AG04450 (cell line): ENCODE data around the gene SAV1. TPM values are rescaled to one million over a fixed set of nuclear protein-coding genes. Genes with fewer than 3 reads are reported as not detected.

Source experiments
- CTCF ChIA-PET: fragments of 300-600, 350-600 bp; formaldehyde crosslinking; extraction: SDS; loops from one replicate; lab custom pipeline; 2022; ENCODE audit warnings: antibody characterized with exemption, inconsistent platforms; lab: Charles Lee
- POLR2A ChIA-PET: fragments of 350-600 bp; formaldehyde crosslinking; extraction: SDS; loops from one replicate; lab custom pipeline; 2021; ENCODE audit warnings: antibody characterized with exemption, inconsistent platforms; lab: Yijun Ruan, JAX
- DNase-seq: peaks from one replicate; pipeline ENCODE4 v3.0.0-alpha.2; 2011; ENCODE audit warnings: low read depth, low spot score
- H3K27ac ChIP-seq: one replicate; pipeline ENCODE4 v1.5.1; 2012; ENCODE audit warnings: low read depth, low read length, control low read depth
- H3K27me3 ChIP-seq: one replicate; pipeline ENCODE4 v1.6.0; 2012; ENCODE audit warnings: low read length; ENCODE audit not compliant: control insufficient read depth, insufficient read depth
- H3K4me3 ChIP-seq: 2 replicates; pipeline ENCODE4 v1.5.1; 2011; ENCODE audit warnings: mild to moderate bottlenecking, low read depth, low read length, control low read depth
- H3K9me3 ChIP-seq: 2 replicates; pipeline ENCODE4 v1.5.1; 2012; ENCODE audit warnings: low read length; ENCODE audit not compliant: control insufficient read depth, insufficient read depth
- polyA plus RNA-seq: library from polyadenylated mRNA; depleted of rRNA; stranded (reverse); fragments of >200 nt; gene quantifications from 2 replicates; pipeline ENCODE4 v1.2.3, GENCODE V29; 2011
- TF ChIP-seq, protein P1 (sequence below): IDR thresholded peaks from 2 replicates; pipeline ENCODE4 v1.5.1; 2011; ENCODE audit warnings: low read depth, low read length, control low read depth, inconsistent platforms

SAV1 gene
- polyA plus RNA-seq, 1 experiment, result 33.8 TPM

DNA sequence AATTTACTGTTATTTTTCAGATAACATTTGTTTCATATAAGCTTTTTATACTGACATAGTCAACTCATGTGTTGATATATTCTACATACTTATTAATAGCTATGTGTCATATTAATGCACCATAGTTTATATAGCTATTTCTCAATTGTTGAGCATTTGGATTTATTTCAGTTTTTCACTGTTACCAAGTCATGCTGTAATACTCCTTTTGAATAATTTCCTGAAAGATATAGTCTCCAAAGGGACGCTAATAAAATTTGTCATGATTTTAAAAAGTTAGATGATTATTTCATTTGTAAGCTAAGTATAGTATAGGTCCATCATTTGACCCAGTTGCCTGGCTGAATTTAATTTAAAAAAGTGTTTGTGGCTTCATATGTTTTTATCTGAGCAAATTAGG is 60.3 kb downstream of the SAV1 start:
- no peak for DNase-seq
- H3K9me3 ChIP-seq, result no peaks in the 10 kb centered on the region
- CTCF ChIA-PET, result interaction anchor here (1.0 to 1.9 kb wide), 4 partner anchors 12 to 170 kb away, joined by 3 to 8 read pairs (median 5); no protein-coding TSS in a partner anchor
- POLR2A ChIA-PET, result no interaction called here
- H3K27me3 ChIP-seq, result no peaks in the 10 kb centered on the region
- TF ChIP-seq, protein P1, sequence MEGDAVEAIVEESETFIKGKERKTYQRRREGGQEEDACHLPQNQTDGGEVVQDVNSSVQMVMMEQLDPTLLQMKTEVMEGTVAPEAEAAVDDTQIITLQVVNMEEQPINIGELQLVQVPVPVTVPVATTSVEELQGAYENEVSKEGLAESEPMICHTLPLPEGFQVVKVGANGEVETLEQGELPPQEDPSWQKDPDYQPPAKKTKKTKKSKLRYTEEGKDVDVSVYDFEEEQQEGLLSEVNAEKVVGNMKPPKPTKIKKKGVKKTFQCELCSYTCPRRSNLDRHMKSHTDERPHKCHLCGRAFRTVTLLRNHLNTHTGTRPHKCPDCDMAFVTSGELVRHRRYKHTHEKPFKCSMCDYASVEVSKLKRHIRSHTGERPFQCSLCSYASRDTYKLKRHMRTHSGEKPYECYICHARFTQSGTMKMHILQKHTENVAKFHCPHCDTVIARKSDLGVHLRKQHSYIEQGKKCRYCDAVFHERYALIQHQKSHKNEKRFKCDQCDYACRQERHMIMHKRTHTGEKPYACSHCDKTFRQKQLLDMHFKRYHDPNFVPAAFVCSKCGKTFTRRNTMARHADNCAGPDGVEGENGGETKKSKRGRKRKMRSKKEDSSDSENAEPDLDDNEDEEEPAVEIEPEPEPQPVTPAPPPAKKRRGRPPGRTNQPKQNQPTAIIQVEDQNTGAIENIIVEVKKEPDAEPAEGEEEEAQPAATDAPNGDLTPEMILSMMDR, result no peak
- no peak overlapping the region for H3K27ac ChIP-seq
- no peak overlapping the region for H3K4me3 ChIP-seq

- no peaks in the 10 kb centered on the region for H3K9me3 ChIP-seq
- POLR2A ChIA-PET, result no interaction called here
- H3K27me3 ChIP-seq, result no peaks in the 10 kb centered on the region
- no peak overlapping the region for H3K4me3 ChIP-seq
- no peak for DNase-seq
- CTCF ChIA-PET, result interaction anchor here (1.0 to 1.9 kb wide), 5 partner anchors 11 to 171 kb away, joined by 3 to 8 read pairs (median 5); no protein-coding TSS in a partner anchor
- H3K27ac ChIP-seq, result no peak overlapping the region
- TF ChIP-seq, protein P1, result no peak
Observed at GRCh38 chr14:50607181-50607580, 60.9 kb downstream of the SAV1 start.

DNA sequence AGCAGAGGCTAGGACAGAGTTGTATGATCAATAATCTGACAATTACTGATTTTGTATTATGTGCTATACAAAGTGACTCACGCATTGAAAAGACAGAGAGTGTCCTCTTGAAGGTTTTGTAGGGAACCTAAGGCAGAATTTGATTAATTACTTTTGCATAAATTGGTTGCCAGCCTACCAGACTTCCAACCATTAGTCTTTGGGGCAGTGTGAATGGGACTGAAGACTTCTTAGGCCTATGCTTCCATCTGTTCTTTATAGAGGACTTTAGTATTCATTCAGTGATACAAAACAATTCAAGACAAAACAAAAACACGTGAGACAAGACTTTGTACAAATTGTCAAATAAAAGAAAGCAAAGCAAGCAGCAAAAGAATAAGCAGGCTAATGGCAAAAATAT is 61.6 kb downstream of the SAV1 start:
- ChIA-PET POLR2A (no interaction called here), CTCF (interaction anchor here (1.4 to 1.9 kb wide), 3 partner anchors 108 to 254 kb away, joined by 4 to 9 read pairs (median 5); no protein-coding TSS in a partner anchor)
- H3K27ac ChIP-seq, result no peak overlapping the region
- no peaks in the 10 kb centered on the region for H3K9me3 ChIP-seq
- no peak overlapping the region for H3K4me3 ChIP-seq
- no peaks in the 10 kb centered on the region for H3K27me3 ChIP-seq
- DNase-seq, result no peak
- TF ChIP-seq, protein P1, result no peak

DNA sequence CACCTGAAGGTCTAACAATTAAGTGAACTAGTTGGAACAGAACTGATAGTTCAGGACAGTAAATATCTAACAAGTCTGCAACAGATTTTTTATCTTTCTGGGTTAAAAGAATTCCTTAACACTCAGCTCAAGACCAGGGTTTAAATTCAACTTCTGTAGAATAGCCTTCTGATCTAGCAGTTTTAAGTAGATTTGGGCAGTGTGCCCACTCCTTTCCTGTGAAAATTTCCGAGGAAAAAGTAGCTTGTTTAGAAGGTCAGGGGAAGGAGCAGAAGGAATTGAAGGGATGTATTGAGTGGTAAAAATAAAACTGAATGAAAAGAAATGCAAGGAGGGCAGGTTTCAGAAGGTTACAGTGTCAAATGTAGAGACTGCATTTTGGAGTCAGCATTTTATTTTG is 62.3 kb downstream of the SAV1 start:
- H3K9me3 ChIP-seq, result no peaks in the 10 kb centered on the region
- no peak for DNase-seq
- CTCF ChIA-PET, result interaction anchor here (0.8 to 1.9 kb wide), 7 partner anchors 13 to 255 kb away, joined by 3 to 9 read pairs (median 3); no protein-coding TSS in a partner anchor
- no peaks in the 10 kb centered on the region for H3K27me3 ChIP-seq
- no peak overlapping the region for H3K4me3 ChIP-seq
- TF ChIP-seq, protein P1, result no peak
- POLR2A ChIA-PET, result no interaction called here
- no peak overlapping the region for H3K27ac ChIP-seq

DNA sequence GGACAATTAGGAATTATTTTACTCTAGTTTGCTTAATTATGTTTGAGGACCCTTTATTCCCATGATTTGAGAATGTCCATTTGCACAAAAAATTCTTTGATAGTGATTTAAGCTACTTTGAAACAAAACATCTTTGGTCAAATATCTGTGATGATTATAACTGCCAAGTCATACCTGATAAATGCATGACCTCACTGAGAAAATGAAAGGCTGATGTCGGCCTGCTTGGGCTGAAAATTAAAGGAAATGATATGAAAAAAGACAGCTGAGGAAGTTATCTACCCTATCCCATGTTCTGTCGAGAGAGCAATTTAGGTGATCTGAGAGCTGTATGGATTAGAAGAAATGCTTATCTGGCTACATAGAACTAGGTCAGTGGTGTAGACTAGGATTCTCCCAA is 64.5 kb downstream of the SAV1 start:
- TF ChIP-seq, protein P1, result no peak
- no peak overlapping the region for H3K4me3 ChIP-seq
- DNase-seq, result no peak
- H3K27me3 ChIP-seq, result no peaks in the 10 kb centered on the region
- H3K27ac ChIP-seq, result no peak overlapping the region
- H3K9me3 ChIP-seq, result no peaks in the 10 kb centered on the region
- POLR2A ChIA-PET, result no interaction called here
- CTCF ChIA-PET, result interaction anchor here (0.8 to 1.1 kb wide), 3 partner anchors 16 to 257 kb away, joined by 3 to 4 read pairs (median 3); no protein-coding TSS in a partner anchor
